Ascending aorta (tissue), 2 donors: ENCODE data around the gene CARF. TPM values are rescaled to one million over a fixed set of nuclear protein-coding genes. Genes with fewer than 3 reads are reported as not detected.

Experiments
- DNase-seq, 2 donors: peaks; one replicate each; pipeline ENCODE4 v3.0.0-alpha.2; 2019; ENCODE audit warnings: low spot score in 2 of 2
- H3K27ac ChIP-seq, 2 donors: fragments of 200-600 bp; sonication (generic); one replicate each; pipeline ENCODE4 v1.5.1; 2016 to 2017; ENCODE audit warnings: mild to moderate bottlenecking in 1 of 2
- H3K27me3 ChIP-seq: fragments of 200-600 bp; sonication (generic); one replicate; pipeline ENCODE4 v1.5.1; 2017
- H3K36me3 ChIP-seq, 2 donors: fragments of 200-600 bp; sonication (generic); one replicate each; pipeline ENCODE4 v1.5.1; 2016
- H3K4me1 ChIP-seq, 2 donors: fragments of 200-600 bp; sonication (generic); one replicate each; pipeline ENCODE4 v1.5.1; 2016 to 2017; ENCODE audit warnings: mild to moderate bottlenecking in 1 of 2
- H3K4me3 ChIP-seq, 2 donors: fragments of 200-600 bp; sonication (generic); one replicate each; pipeline ENCODE4 v1.5.1; 2016 to 2017; ENCODE audit warnings: mild to moderate bottlenecking in 1 of 2
- H3K9me3 ChIP-seq, 2 donors: fragments of 200-600 bp; sonication (generic); one replicate each; pipeline ENCODE4 v1.5.1; 2016
- CTCF ChIP-seq, 3 experiments: fragments of 200-600 bp in 2 of 3; fragments of 450-650 bp in 1 of 3; sonication (generic) in 2 of 3; IDR thresholded peaks; one replicate each; pipeline ENCODE4 v1.5.1; 2016 to 2019; ENCODE audit warnings: antibody characterized with exemption in 3 of 3, mild to moderate bottlenecking in 1 of 3, moderate library complexity in 1 of 3
- intact Hi-C: fragments of 100-400 bp; cut with DNase I; formaldehyde crosslinking; loops from one replicate; pipeline ENCODE4 v1.15.1; 2023
- total RNA-seq: library from RNA; depleted of rRNA; stranded (reverse); fragments of >200 nt; gene quantifications from one replicate; pipeline ENCODE4 v1.1.0, GENCODE V29; 2016

CARF gene
- 26.2 TPM for total RNA-seq

- H3K27me3 ChIP-seq, result no peaks in the 10 kb centered on the region
- no peaks in the 10 kb centered on the region for H3K36me3 ChIP-seq
- no peak for TF ChIP-seq CTCF (IDR thresholded peaks at IDR 0.05)
- H3K27ac ChIP-seq, result peak within 1 kb of the TSS; percentile 82
- no peaks in the 10 kb centered on the region for H3K9me3 ChIP-seq
- H3K4me3 ChIP-seq, result peak within 1 kb of the TSS; percentile 64 to 69
- peaks cover 0 to 11% of the 10 kb centered on the region in 2 donors for H3K4me1 ChIP-seq
- intact Hi-C loops, result loop anchor here (2.0 to 5.0 kb wide), 4 partner anchors 101 to 535 kb away; partner anchors contain the start of genes BMPR2, CYP20A1, FAM117B and NBEAL1
- DNase-seq, result peak; percentile 61 to 95
Measured at GRCh38 chr2:202911512-202912341, at the start of gene CARF, which contains the start of gene WDR12. CARF (plus strand) TSS chr2:202912275; CDS start chr2:202941903, 29,628 bp downstream. WDR12 (minus strand) TSS chr2:202911673; CDS start chr2:202911476, 197 bp downstream.

- intact Hi-C loops, result loop anchor here (2.0 to 5.0 kb wide), 3 partner anchors 63 to 283 kb away; partner anchors contain the start of gene FAM117B
- Histone ChIP-seq H3K36me3 (no peaks in the 10 kb centered on the region), H3K4me3 (peak overlapping the region; percentile 85 to 87), H3K9me3 (no peaks in the 10 kb centered on the region), H3K4me1 (no peaks in the 10 kb centered on the region), H3K27ac (peak overlapping the region; percentile 47 to 82), H3K27me3 (no peaks in the 10 kb centered on the region)
- DNase-seq, result peak in 1 of 2 donors; percentile 78
- TF ChIP-seq CTCF (IDR thresholded peaks at IDR 0.05), result peak; percentile 8 to 33 (median 11)
Measured at GRCh38 chr2:202870431-202871299, 41.4 kb upstream of the CARF start.

GRCh38 chr2:202871300-202872141, 40.6 kb upstream of the CARF start, which contains the start of gene ICA1L:
ICA1L (minus strand) TSS chr2:202871766; CDS start chr2:202829009, 42,757 bp downstream.
- peak in 1 of 3 experiments; percentile 18 for TF ChIP-seq CTCF (IDR thresholded peaks at IDR 0.05)
- Histone ChIP-seq H3K4me3 (peak within 1 kb of the TSS; percentile 85 to 87), H3K27me3 (no peaks in the 10 kb centered on the region), H3K4me1 (no peaks in the 10 kb centered on the region), H3K27ac (peak within 1 kb of the TSS; percentile 47 to 82), H3K9me3 (no peaks in the 10 kb centered on the region), H3K36me3 (no peaks in the 10 kb centered on the region)
- DNase-seq, result peak in 1 of 2 donors; percentile 80
- intact Hi-C loops, result loop anchor here (2.0 to 5.0 kb wide), 3 partner anchors 64 to 284 kb away; partner anchors contain the start of gene FAM117B

GRCh38 chr2:202877699-202878098, 34.4 kb upstream of the CARF start:
- Histone ChIP-seq H3K9me3 (no peaks in the 10 kb centered on the region), H3K27ac (no peak overlapping the region), H3K4me3 (no peak overlapping the region), H3K27me3 (no peaks in the 10 kb centered on the region), H3K36me3 (peaks cover under 1 to 2% of the 10 kb centered on the region in 2 donors), H3K4me1 (no peaks in the 10 kb centered on the region)
- TF ChIP-seq CTCF (IDR thresholded peaks at IDR 0.05), result no peak
- intact Hi-C loops, result no loop called here
- no peak for DNase-seq
